SK-N-SH (cell line): ENCODE measurements around the gene POU2AF1. TPM values are rescaled to one million over a fixed set of nuclear protein-coding genes. Genes with fewer than 3 reads are reported as not detected.

ENCODE experiments used
- CTCF ChIA-PET: fragments of 300-600, 350-600 bp; formaldehyde crosslinking; extraction: SDS; loops from one replicate; lab custom pipeline; 2021; lab: Yijun Ruan, JAX
- POLR2A ChIA-PET: fragments of 350-600 bp; sonication (Branson Sonifier 250); formaldehyde crosslinking; extraction: SDS; loops from one replicate; lab custom pipeline; 2020; ENCODE audit warnings: antibody characterized with exemption, inconsistent platforms; lab: Yijun Ruan, JAX
- DNase-seq: peaks from one replicate; pipeline ENCODE4 v3.0.0; 2012
- H2AFZ ChIP-seq: fragments of 200-600 bp; sonication (generic); 2 replicates; pipeline ENCODE4 v1.8.1; 2016; ENCODE audit warnings: antibody characterized with exemption, mild to moderate bottlenecking, low read depth
- H3F3A ChIP-seq: fragments of 200-600 bp; sonication (generic); replicated peaks from 2 replicates; pipeline ENCODE3; 2016; ENCODE audit warnings: antibody characterized with exemption, mild to moderate bottlenecking; ENCODE audit not compliant: insufficient read depth
- H3K27ac ChIP-seq, 2 experiments: fragments of 200-500 bp in 1 of 2; fragments of 200-600 bp in 1 of 2; sonication (Bioruptor generic) in 1 of 2; sonication (generic), shearing (Covaris generic) in 1 of 2; 2 replicates each; pipeline versions ENCODE4 v1.5.1 to v1.6.1; 2014 to 2016; ENCODE audit warnings: low read depth in 2 of 2, inconsistent platforms in 1 of 2, low read length in 1 of 2, mild to moderate bottlenecking in 1 of 2, mixed read lengths in 1 of 2
- H3K27me3 ChIP-seq: fragments of 200-600 bp; sonication (generic), shearing (Covaris generic); 2 replicates; pipeline ENCODE4 v1.6.1; 2016; ENCODE audit warnings: mixed run types; ENCODE audit not compliant: insufficient read depth
- H3K36me3 ChIP-seq, 2 experiments: fragments of 200-500 bp in 1 of 2; fragments of 200-600 bp in 1 of 2; sonication (Bioruptor generic) in 1 of 2; sonication (generic) in 1 of 2; replicated peaks in 1 of 2; 2 replicates each; pipeline versions ENCODE3 to v1.5.1; 2014 to 2016; ENCODE audit warnings: low read length in 1 of 2, mild to moderate bottlenecking in 1 of 2; ENCODE audit not compliant: insufficient read depth in 2 of 2, control insufficient read depth in 1 of 2
- H3K4me1 ChIP-seq, 2 experiments: fragments of 200-500 bp in 1 of 2; fragments of 200-600 bp in 1 of 2; sonication (Bioruptor generic) in 1 of 2; sonication (generic), shearing (Covaris generic) in 1 of 2; 2 replicates each; pipeline versions ENCODE4 v1.5.1 to v1.6.1; 2014 to 2016; ENCODE audit warnings: low read depth in 1 of 2, low read length in 1 of 2, mixed run types in 1 of 2; ENCODE audit not compliant: insufficient read depth in 2 of 2, control insufficient read depth in 1 of 2
- H3K4me2 ChIP-seq: fragments of 200-600 bp; sonication (generic), shearing (Covaris generic); 2 replicates; pipeline ENCODE4 v1.6.1; 2017; ENCODE audit warnings: mixed run types
- H3K4me3 ChIP-seq, 2 experiments: fragments of 200-500 bp in 1 of 2; fragments of 200-600 bp in 1 of 2; sonication (Bioruptor generic) in 1 of 2; sonication (generic), shearing (Covaris generic) in 1 of 2; 2 replicates each; pipeline versions ENCODE4 v1.5.1 to v1.8.1; 2014 to 2016; ENCODE audit warnings: low read depth in 2 of 2, inconsistent platforms in 1 of 2, low read length in 1 of 2, mild to moderate bottlenecking in 1 of 2, mixed read lengths in 1 of 2, moderate library complexity in 1 of 2
- H3K79me2 ChIP-seq: fragments of 200-600 bp; sonication (generic); 2 replicates; pipeline ENCODE4 v1.8.1; 2017; ENCODE audit warnings: mild to moderate bottlenecking; ENCODE audit not compliant: insufficient read depth
- H3K9ac ChIP-seq: fragments of 200-600 bp; sonication (generic); 2 replicates; pipeline ENCODE4 v1.6.1; 2017; ENCODE audit warnings: mixed run types
- H3K9me2 ChIP-seq: fragments of 200-600 bp; sonication (generic); 2 replicates; pipeline ENCODE4 v1.6.1; 2017; ENCODE audit warnings: mixed run types
- H3K9me3 ChIP-seq: fragments of 200-600 bp; sonication (generic); 2 replicates; pipeline ENCODE4 v1.6.1; 2017; ENCODE audit warnings: mixed run types, mild to moderate bottlenecking, moderate library complexity
- H4K20me1 ChIP-seq: fragments of 200-600 bp; sonication (generic); 2 replicates; pipeline ENCODE4 v1.6.1; 2017; ENCODE audit warnings: mild to moderate bottlenecking, mixed run types; ENCODE audit not compliant: insufficient read depth
- CHD2 ChIP-seq: fragments of 150-350 bp; IDR thresholded peaks from 2 replicates; pipeline ENCODE4 v1.6.1; 2018; ENCODE audit warnings: low read length; ENCODE audit not compliant: partially characterized antibody
- CTCF ChIP-seq: fragments of 200-600 bp; sonication (generic); IDR thresholded peaks from 2 replicates; pipeline ENCODE4 v1.6.1; 2017; ENCODE audit warnings: antibody characterized with exemption, mild to moderate bottlenecking, moderate library complexity
- ELF1 ChIP-seq: IDR thresholded peaks from 2 replicates; pipeline ENCODE4 v1.4.0; 2012
- EP300 ChIP-seq, 2 experiments: IDR thresholded peaks; 2 replicates each; pipeline versions ENCODE4 v1.4.0 to v1.6.1; 2012; ENCODE audit warnings: borderline replicate concordance in 1 of 2, low read depth in 1 of 2, low read length in 1 of 2
- EZH2phosphoT487 ChIP-seq: fragments of 200-600 bp; sonication (generic); IDR thresholded peaks from 2 replicates; pipeline ENCODE4 v1.6.1; 2017; ENCODE audit warnings: low read depth, mixed run types, mild to moderate bottlenecking, antibody characterized with exemption, moderate library complexity, borderline replicate concordance
- GABPA ChIP-seq: IDR thresholded peaks from 2 replicates; pipeline ENCODE4 v1.4.0; 2012; ENCODE audit warnings: low read depth, mild to moderate bottlenecking
- GATA2 ChIP-seq: sonication (generic); formaldehyde crosslinking; IDR thresholded peaks from 2 replicates; pipeline ENCODE4 v1.5.0; 2020; ENCODE audit warnings: mild to moderate bottlenecking, missing genetic modification reagents
- IRF3 ChIP-seq: fragments of 150-350 bp; IDR thresholded peaks from 2 replicates; pipeline ENCODE4 v1.6.1; 2016; ENCODE audit warnings: mild to moderate bottlenecking, low read depth, low read length
- JUND ChIP-seq: IDR thresholded peaks from 2 replicates; pipeline ENCODE4 v1.4.0; 2012
- MAX ChIP-seq: IDR thresholded peaks from 2 replicates; pipeline ENCODE4 v1.4.0; 2012; ENCODE audit warnings: low read depth
- MXI1 ChIP-seq: IDR thresholded peaks from 2 replicates; pipeline ENCODE4 v1.6.1; 2012; ENCODE audit warnings: mild to moderate bottlenecking, low read depth, low read length, improper control_type of control experiment
- NFIC ChIP-seq: IDR thresholded peaks from 2 replicates; pipeline ENCODE4 v1.4.0; 2012; ENCODE audit warnings: borderline replicate concordance
- PBX3 ChIP-seq: IDR thresholded peaks from 2 replicates; pipeline ENCODE4; 2012
- POLR2AphosphoS5 ChIP-seq: IDR thresholded peaks from 2 replicates; pipeline ENCODE4 v1.6.1; 2012; ENCODE audit warnings: low read depth, low read length
- RAD21 ChIP-seq: IDR thresholded peaks from 2 replicates; pipeline ENCODE4 v1.6.1; 2012; ENCODE audit warnings: mild to moderate bottlenecking, low read length
- RFX5 ChIP-seq: IDR thresholded peaks from 2 replicates; pipeline ENCODE4 v1.6.1; 2012; ENCODE audit warnings: mild to moderate bottlenecking, improper control_type of control experiment, low read length
- SIN3A ChIP-seq: IDR thresholded peaks from 2 replicates; pipeline ENCODE4 v1.6.1; 2012; ENCODE audit warnings: low read depth, mild to moderate bottlenecking, low read length, moderate library complexity, borderline replicate concordance
- SMC3 ChIP-seq: IDR thresholded peaks from 2 replicates; pipeline ENCODE4 v1.6.1; 2012; ENCODE audit warnings: low read depth, low read length, improper control_type of control experiment
- TCF12 ChIP-seq: IDR thresholded peaks from 2 replicates; pipeline ENCODE4 v1.4.0; 2012
- TEAD4 ChIP-seq: IDR thresholded peaks from 2 replicates; pipeline ENCODE4 v1.4.0; 2012; ENCODE audit warnings: mild to moderate bottlenecking, borderline replicate concordance; ENCODE audit not compliant: insufficient read depth
- USF1 ChIP-seq: IDR thresholded peaks from 2 replicates; pipeline ENCODE4 v1.4.0; 2012; ENCODE audit warnings: low read depth, borderline replicate concordance
- WGBS: methylation state at CpG from one replicate; pipeline ENCODE4 v1.1.6; 2017; ENCODE audit warnings: low lambda C conversion rate; 5-methylcytosine and 5-hydroxymethylcytosine counted together
- polyA plus RNA-seq, 3 experiments: library from polyadenylated mRNA; depleted of rRNA; stranded (reverse); fragments of >200 nt; gene quantifications; 2 replicates each; pipeline ENCODE4 v1.2.3, GENCODE V29; 2012

The POU2AF1 gene
- polyA plus RNA-seq, 1 of the 3 experiments (the other 2 are of a cell fraction): 0.07 TPM

- H2AFZ ChIP-seq: no peak overlapping the region
- peaks cover 0 to 4% of the 10 kb centered on the region in 2 experiments; a peak in 1 of 4 replicates for H3K4me1 ChIP-seq
- H3K79me2 ChIP-seq: no peaks in the 10 kb centered on the region
- H3K4me3 ChIP-seq: no peak overlapping the region
- no peak overlapping the region for H3K9ac ChIP-seq
- WGBS: 23% methylated on average over 5 of the region's 5 CpGs
- no peak for DNase-seq
- no peaks in the 10 kb centered on the region for H3F3A ChIP-seq
- no peaks in the 10 kb centered on the region for H4K20me1 ChIP-seq
- H3K27me3 ChIP-seq: peaks cover 16% of the 10 kb centered on the region; the same call in 1 of the 2 replicates
- no peaks in the 10 kb centered on the region for H3K9me2 ChIP-seq
- H3K27ac ChIP-seq: no peak overlapping the region
- ChIA-PET POLR2A (no interaction called here), CTCF (interaction anchor here (1.0 to 4.8 kb wide), 3 partner anchors 11 to 119 kb away, joined by 4 to 22 read pairs (median 4); partner anchors contain the start of gene POU2AF3)
- H3K4me2 ChIP-seq: no peak overlapping the region
- no peak for TF ChIP-seq TEAD4
- no peak for TF ChIP-seq CHD2
- TF ChIP-seq TCF12: no peak
- TF ChIP-seq GABPA: no peak
- no peak for TF ChIP-seq SIN3A
- TF ChIP-seq RFX5: no peak
- no peak for TF ChIP-seq MAX
- no peak for TF ChIP-seq GATA2 (CRISPR knock-in tag)
- TF ChIP-seq RAD21: no peak
- TF ChIP-seq IRF3: no peak
- TF ChIP-seq SMC3: no peak
- no peak for TF ChIP-seq JUND
- no peak for TF ChIP-seq PBX3
- TF ChIP-seq, all 33 proteins: peak for 0
- Histone ChIP-seq H3K9me3 (no peaks in the 10 kb centered on the region), H3K36me3 (no peaks in the 10 kb centered on the region)
These were observed 69.7 kb downstream of the POU2AF1 start for GRCh38 chr11:111309215-111309915.

GRCh38 chr11:111308140-111308539 is 70.9 kb downstream of the POU2AF1 start:
- DNase-seq: no peak
- Histone ChIP-seq H4K20me1 (no peaks in the 10 kb centered on the region), H3K4me2 (no peak overlapping the region), H3K36me3 (no peaks in the 10 kb centered on the region), H2AFZ (no peak overlapping the region), H3K79me2 (no peaks in the 10 kb centered on the region), H3K4me3 (no peak overlapping the region), H3K9me2 (no peaks in the 10 kb centered on the region), H3K27me3 (peaks cover 21% of the 10 kb centered on the region; the same call in 1 of the 2 replicates), H3F3A (no peaks in the 10 kb centered on the region), H3K9ac (no peak overlapping the region), H3K27ac (no peak overlapping the region), H3K4me1 (peaks cover 4 to 5% of the 10 kb centered on the region in 2 experiments; a peak in 2 of 4 replicates), H3K9me3 (no peaks in the 10 kb centered on the region)
- 9% methylated on average over 7 of the region's 7 CpGs for WGBS
- ChIA-PET CTCF (interaction anchor here (0.8 kb wide), 2 partner anchors 9 to 109 kb away, joined by 3 to 5 read pairs; partner anchors contain the start of gene POU2AF3), POLR2A (no interaction called here)
- TF ChIP-seq MXI1 (no peak), EP300 (IDR thresholded peaks at IDR 0.05; ENCODE audit: borderline replicate concordance in 1 of 2, low read depth in 1 of 2, low read length in 1 of 2) (no peak), NFIC (no peak), PBX3 (no peak), CTCF (no peak), GATA2 (CRISPR knock-in tag) (no peak), POLR2AphosphoS5 (no peak), RFX5 (no peak), SIN3A (no peak), EZH2phosphoT487 (no peak), ELF1 (no peak), USF1 (no peak), TCF12 (no peak)
